Right lobe of liver (tissue), 6 donors: Measurements from ENCODE around the gene TBC1D2B. TPM values are rescaled to one million over a fixed set of nuclear protein-coding genes. Genes with fewer than 3 reads are reported as not detected.
"Not testable (repeated sequence)": the region's sequence is repeated elsewhere in the genome, so short reads cannot be mapped to it uniquely, and the experiment has no call there.

ENCODE experiments used
- ATAC-seq, 4 donors: fragments of 200-7000 bp; cut with Tn5 transposase; one replicate each; pipeline ENCODE4 v1.9.1; 2020; ENCODE audit warnings: mild to moderate bottlenecking in 4 of 4, moderate library complexity in 4 of 4
- DNase-seq, 3 donors: peaks; one replicate each; pipeline ENCODE4 v3.0.0-alpha.2; 2020
- H3K27ac ChIP-seq, 3 donors: fragments of 200-600 bp; one replicate each; pipeline ENCODE4 v1.8.0; 2022
- H3K27me3 ChIP-seq, 2 donors: fragments of 200-600 bp; one replicate each; pipeline ENCODE4 v1.8.0; 2022
- H3K36me3 ChIP-seq, 4 donors: fragments of 200-600 bp; sonication (generic) in 1 of 4; one replicate each; pipeline versions ENCODE4 v1.5.1 to v1.8.0; 2017 to 2022; ENCODE audit warnings: control low read depth in 1 of 4
- H3K4me1 ChIP-seq, 4 donors: fragments of 200-600 bp; sonication (generic) in 1 of 4; one replicate each; pipeline versions ENCODE4 v1.5.1 to v1.8.0; 2017 to 2022; ENCODE audit warnings: control low read depth in 1 of 4
- H3K4me3 ChIP-seq, 3 donors: fragments of 200-600 bp; one replicate each; pipeline ENCODE4 v1.8.0; 2022
- H3K9me3 ChIP-seq, 4 donors: fragments of 200-600 bp; sonication (generic) in 1 of 4; one replicate each; pipeline versions ENCODE4 v1.5.1 to v1.8.0; 2017 to 2022; ENCODE audit warnings: control low read depth in 1 of 4
- CTCF ChIP-seq, 4 donors: fragments of 200-600 bp in 3 of 4; fragments of 450-650 bp in 1 of 4; IDR thresholded peaks; one replicate each; pipeline versions ENCODE4 v1.5.1 to v1.8.0; 2016 to 2022; ENCODE audit warnings: antibody characterized with exemption in 4 of 4, mild to moderate bottlenecking in 2 of 4
- POLR2A ChIP-seq: fragments of 450-650 bp; IDR thresholded peaks from one replicate; pipeline ENCODE4 v1.6.1; 2017; ENCODE audit warnings: antibody characterized with exemption, mild to moderate bottlenecking
- WGBS: methylation state at CpG from one replicate; pipeline ENCODE4 v1.1.6; 2018; ENCODE audit warnings: low coverage, low lambda C conversion rate; ENCODE audit not compliant: insufficient coverage; ENCODE audit errors: missing lambda C conversion rate; 5-methylcytosine and 5-hydroxymethylcytosine counted together
- intact Hi-C, 2 donors: fragments of 100-400 bp; cut with DNase I; formaldehyde crosslinking; loops; one replicate each; pipeline versions ENCODE4 v1.11.2 to v1.14.1; 2022
- total RNA-seq, 6 experiments: library from RNA; depleted of rRNA in 2 of 6; stranded (reverse); fragments of >200 nt in 2 of 6; fragmentation: NEBNext Ultra II Directional in 3 of 6; extraction: Animal tissue kit (Norgen Biotek cat#: 25700) in 3 of 6; gene quantifications; one replicate each; pipeline versions ENCODE4 v1.1.0 to v1.2.4, GENCODE V29; 2016 to 2023
- donor health status: DM: no; HTN: yes; CAD: no.
- donor health status: DM: no; HTN: no; CAD: no.
- donor health status: DM: no; HTN: no; CAD: no.
- donor health status: DM: no; HTN: yes; CAD: no.
- donor health status: DM: no; HTN: yes; CAD: no.

The TBC1D2B gene
- total RNA-seq, 6 experiments from 2014 or later: 23.7 to 81.4 (median 29.6) TPM

- ATAC-seq (no peak), DNase-seq (no peak)
- Histone ChIP-seq H3K9me3 (no peaks in the 10 kb centered on the region), H3K4me3 (no peak overlapping the region), H3K4me1 (no peaks in the 10 kb centered on the region), H3K27me3 (no peaks in the 10 kb centered on the region), H3K27ac (no peak overlapping the region), H3K36me3 (no peaks in the 10 kb centered on the region)
- WGBS: 59% methylated on average over 6 of the region's 10 CpGs
- TF ChIP-seq CTCF (IDR thresholded peaks at IDR 0.05) (no peak), POLR2A (no peak)
- intact Hi-C loops: no loop called here
Measured at GRCh38 chr15:77982127-77982490, 95.4 kb downstream of the TBC1D2B start.

GRCh38 chr15:77981281-77982126, 96.0 kb downstream of the TBC1D2B start:
- Histone ChIP-seq H3K9me3 (no peaks in the 10 kb centered on the region), H3K4me3 (no peak overlapping the region), H3K4me1 (no peaks in the 10 kb centered on the region), H3K27ac (no peak overlapping the region), H3K27me3 (no peaks in the 10 kb centered on the region), H3K36me3 (no peaks in the 10 kb centered on the region)
- ATAC-seq: no peak
- peak in 1 of 3 donors; percentile 40 for DNase-seq
- no peak for TF ChIP-seq POLR2A
- intact Hi-C loops: no loop called here
- 68% methylated on average over 8 of the region's 30 CpGs for WGBS

GRCh38 chr15:77980674-77981073, 96.8 kb downstream of the TBC1D2B start:
- H3K36me3 ChIP-seq, ATAC-seq, H3K27ac ChIP-seq, H3K4me1 ChIP-seq, DNase-seq, H3K9me3 ChIP-seq, H3K4me3 ChIP-seq, intact Hi-C loops, H3K27me3 ChIP-seq: not testable (repeated sequence)
- WGBS: 80% methylated on average over 4 of the region's 5 CpGs

- no peak for TF ChIP-seq CTCF (IDR thresholded peaks at IDR 0.05)
- Histone ChIP-seq H3K36me3 (no peaks in the 10 kb centered on the region), H3K4me3 (no peak overlapping the region), H3K9me3 (no peaks in the 10 kb centered on the region), H3K27ac (no peak overlapping the region), H3K27me3 (no peaks in the 10 kb centered on the region), H3K4me1 (no peaks in the 10 kb centered on the region)
- intact Hi-C loops: no loop called here
- ATAC-seq (no peak), DNase-seq (peak in 1 of 3 donors; percentile 41)
- 40% methylated on average over 1 of the region's 8 CpGs for WGBS
Measured at GRCh38 chr15:77980098-77980497, 97.4 kb downstream of the TBC1D2B start.

GRCh38 chr15:77979157-77979556, 98.4 kb downstream of the TBC1D2B start:
- H3K4me3 ChIP-seq, H3K27me3 ChIP-seq, H3K9me3 ChIP-seq, H3K36me3 ChIP-seq, ATAC-seq, intact Hi-C loops, H3K27ac ChIP-seq, H3K4me1 ChIP-seq: not testable (repeated sequence)
- WGBS: 60% methylated on average over 1 of the region's 8 CpGs
- DNase-seq: peak in 1 of 3 donors; percentile 25

- H3K4me3 ChIP-seq, ATAC-seq, H3K27ac ChIP-seq, H3K9me3 ChIP-seq, H3K27me3 ChIP-seq, intact Hi-C loops, H3K36me3 ChIP-seq, H3K4me1 ChIP-seq: not testable (repeated sequence)
- peak in 1 of 3 donors; percentile 11 for DNase-seq
- no CpG with 5 or more reads among the region's 13 CpGs for WGBS
Measured at GRCh38 chr15:77978759-77979145, 98.8 kb downstream of the TBC1D2B start.

- H3K9me3 ChIP-seq, H3K4me3 ChIP-seq, H3K4me1 ChIP-seq, H3K36me3 ChIP-seq, ATAC-seq, H3K27ac ChIP-seq, intact Hi-C loops, H3K27me3 ChIP-seq: not testable (repeated sequence)
- 88% methylated on average over 3 of the region's 19 CpGs for WGBS
- DNase-seq: peak in 1 of 3 donors; percentile 33
Measured at GRCh38 chr15:77977903-77978758, 99.4 kb downstream of the TBC1D2B start.

GRCh38 chr15:77976760-77977525, 100.6 kb downstream of the TBC1D2B start:
- H3K27me3 ChIP-seq, H3K9me3 ChIP-seq, intact Hi-C loops, H3K36me3 ChIP-seq, H3K4me3 ChIP-seq, H3K27ac ChIP-seq, H3K4me1 ChIP-seq, ATAC-seq: not testable (repeated sequence)
- peak in 1 of 3 donors; percentile 42 for DNase-seq
- WGBS: no CpG with 5 or more reads among the region's 26 CpGs

GRCh38 chr15:77976095-77976450, 101.4 kb downstream of the TBC1D2B start:
- H3K27me3 ChIP-seq, intact Hi-C loops, H3K4me3 ChIP-seq, H3K9me3 ChIP-seq, H3K4me1 ChIP-seq, ATAC-seq, H3K36me3 ChIP-seq, H3K27ac ChIP-seq: not testable (repeated sequence)
- 100% methylated on average over 2 of the region's 11 CpGs for WGBS
- peak in 1 of 3 donors; percentile 36 for DNase-seq
